Neuronal stem cell (in vitro differentiated cells): ENCODE measurements around the gene LCLAT1.

Experiments used
- DNase-seq: peaks from one replicate; pipeline ENCODE4 v3.0.0-alpha.2; 2013; ENCODE audit warnings: low spot score
- H2AFZ ChIP-seq: one replicate; pipeline ENCODE4 v1.6.1; 2013; ENCODE audit warnings: mild to moderate bottlenecking, low read length, inconsistent platforms
- H2AK5ac ChIP-seq: 2 replicates; pipeline ENCODE4 v1.6.1; 2013; ENCODE audit warnings: low read depth, mild to moderate bottlenecking, inconsistent platforms, low read length, moderate library complexity, mixed read lengths
- H2BK120ac ChIP-seq: 2 replicates; pipeline ENCODE4 v1.6.1; 2013; ENCODE audit warnings: low read depth, mild to moderate bottlenecking, inconsistent platforms, low read length, moderate library complexity, mixed read lengths
- H2BK12ac ChIP-seq: one replicate; pipeline ENCODE4 v1.6.1; 2013; ENCODE audit warnings: low read length, inconsistent platforms
- H2BK15ac ChIP-seq: 2 replicates; pipeline ENCODE4 v1.6.1; 2013; ENCODE audit warnings: mild to moderate bottlenecking, low read length, inconsistent platforms, mixed read lengths
- H2BK5ac ChIP-seq: one replicate; pipeline ENCODE4 v1.6.1; 2013; ENCODE audit warnings: inconsistent platforms, mild to moderate bottlenecking, low read length, moderate library complexity
- H3K14ac ChIP-seq: one replicate; pipeline ENCODE4 v1.6.1; 2013; ENCODE audit warnings: low read length, inconsistent platforms
- H3K18ac ChIP-seq: 2 replicates; pipeline ENCODE4 v1.6.1; 2013; ENCODE audit warnings: low read length, inconsistent platforms
- H3K23ac ChIP-seq: 2 replicates; pipeline ENCODE4 v1.6.1; 2013; ENCODE audit warnings: low read depth, mild to moderate bottlenecking, mixed read lengths, low read length, inconsistent platforms; ENCODE audit not compliant: poor library complexity
- H3K27ac ChIP-seq: replicated peaks from 3 replicates; pipeline ENCODE4 v1.5.1; 2013; ENCODE audit warnings: low read length, inconsistent platforms
- H3K27me3 ChIP-seq, 3 experiments: 2 replicates each; pipeline ENCODE4 v1.6.1; 2013; ENCODE audit warnings: low read length in 3 of 3, mild to moderate bottlenecking in 2 of 3, inconsistent platforms in 1 of 3, low read depth in 1 of 3, mixed read lengths in 1 of 3, moderate library complexity in 1 of 3; ENCODE audit not compliant: control insufficient read depth in 3 of 3, insufficient read depth in 3 of 3
- H3K36me3 ChIP-seq, 2 donors: replicated peaks in 1 of 2; 2 replicates each; pipeline ENCODE4 v1.6.1; 2013; ENCODE audit warnings: low read length in 2 of 2; ENCODE audit not compliant: control insufficient read depth in 2 of 2, insufficient read depth in 2 of 2
- H3K4ac ChIP-seq: 2 replicates; pipeline ENCODE4 v1.6.1; 2013; ENCODE audit warnings: inconsistent platforms, mild to moderate bottlenecking, low read length, moderate library complexity
- H3K4me1 ChIP-seq, 2 donors: 1 replicate in 1 of 2; 2 replicates in 1 of 2; pipeline ENCODE4 v1.6.1; 2013; ENCODE audit warnings: low read length in 2 of 2, low read depth in 1 of 2; ENCODE audit not compliant: control insufficient read depth in 2 of 2, insufficient read depth in 1 of 2
- H3K4me2 ChIP-seq: one replicate; pipeline ENCODE4 v1.6.1; 2013; ENCODE audit warnings: mild to moderate bottlenecking, low read length, inconsistent platforms; ENCODE audit not compliant: insufficient read depth, poor library complexity, severe bottlenecking
- H3K4me3 ChIP-seq, 2 donors: 2 replicates each; pipeline ENCODE4 v1.5.1; 2013; ENCODE audit warnings: low read length in 2 of 2, mild to moderate bottlenecking in 2 of 2, inconsistent platforms in 1 of 2, moderate library complexity in 1 of 2
- H3K79me1 ChIP-seq: one replicate; pipeline ENCODE4 v1.6.1; 2013; ENCODE audit warnings: low read depth, mild to moderate bottlenecking, inconsistent platforms, low read length, moderate library complexity
- H3K9ac ChIP-seq: one replicate; pipeline ENCODE4 v1.6.1; 2013; ENCODE audit warnings: mild to moderate bottlenecking, low read depth, low read length, inconsistent platforms; ENCODE audit not compliant: poor library complexity
- H3K9me3 ChIP-seq, 2 donors: replicated peaks in 1 of 2; 2 replicates each; pipeline versions ENCODE3 to v1.6.1; 2013; ENCODE audit warnings: low read length in 2 of 2, mild to moderate bottlenecking in 2 of 2, inconsistent platforms in 1 of 2, low read depth in 1 of 2, mixed read lengths in 1 of 2, moderate library complexity in 1 of 2; ENCODE audit not compliant: control insufficient read depth in 2 of 2, insufficient read depth in 1 of 2
- H4K8ac ChIP-seq: one replicate; pipeline ENCODE4 v1.6.1; 2013; ENCODE audit warnings: low read depth, mild to moderate bottlenecking, inconsistent platforms, low read length, moderate library complexity
- H4K91ac ChIP-seq: one replicate; pipeline ENCODE4 v1.6.1; 2013; ENCODE audit warnings: low read length, low read depth, mild to moderate bottlenecking, inconsistent platforms; ENCODE audit not compliant: poor library complexity
- WGBS, 2 donors: extraction: QIAGEN DNeasy Blood & Tissue Kit; methylation state at CpG; one replicate each; pipeline ENCODE4 v1.1.7; 2013; ENCODE audit warnings: missing lambda C conversion rate in 2 of 2, mixed read lengths in 1 of 2; ENCODE audit not compliant: insufficient read length in 2 of 2, insufficient replicate concordance in 1 of 2; ENCODE audit errors: extremely low coverage in 2 of 2; 5-methylcytosine and 5-hydroxymethylcytosine counted together

Gene LCLAT1

GRCh38 chr2:30499681-30500080 lies 52.6 kb downstream of the LCLAT1 start:
- Histone ChIP-seq H4K91ac (no peak overlapping the region), H3K18ac (no peak overlapping the region), H2BK120ac (no peak overlapping the region), H3K4me2 (no peak overlapping the region), H3K23ac (no peak overlapping the region), H3K79me1 (peaks cover 2% of the 10 kb centered on the region), H3K27ac (no peak overlapping the region), H3K4ac (no peak overlapping the region), H4K8ac (no peak overlapping the region), H3K4me3 (no peak overlapping the region), H3K9ac (no peak overlapping the region), H2AFZ (no peak overlapping the region), H3K9me3 (peaks cover 0 to 42% of the 10 kb centered on the region in 2 donors), H2AK5ac (no peak overlapping the region), H3K4me1 (no peaks in the 10 kb centered on the region), H3K14ac (no peak overlapping the region), H2BK15ac (no peak overlapping the region), H3K36me3 (no peaks in the 10 kb centered on the region), H2BK12ac (no peak overlapping the region), H3K27me3 (no peaks in the 10 kb centered on the region), H2BK5ac (no peak overlapping the region)
- DNase-seq = no peak

GRCh38 chr2:30500699-30501098 lies 53.7 kb downstream of the LCLAT1 start:
- no peak overlapping the region for H3K4me3 ChIP-seq
- no peak overlapping the region for H2BK15ac ChIP-seq
- H2AK5ac ChIP-seq = no peak overlapping the region
- no peak overlapping the region for H2BK120ac ChIP-seq
- no peak overlapping the region for H2BK12ac ChIP-seq
- H3K23ac ChIP-seq = no peak overlapping the region
- no peak overlapping the region for H3K4me2 ChIP-seq
- no peak for DNase-seq
- no peaks in the 10 kb centered on the region for H3K4me1 ChIP-seq
- H3K27me3 ChIP-seq = no peaks in the 10 kb centered on the region
- H4K91ac ChIP-seq = no peak overlapping the region
- no peak overlapping the region for H3K4ac ChIP-seq
- H3K36me3 ChIP-seq = no peaks in the 10 kb centered on the region
- H2AFZ ChIP-seq = no peak overlapping the region
- H2BK5ac ChIP-seq = no peak overlapping the region
- H4K8ac ChIP-seq = no peak overlapping the region
- no peak overlapping the region for H3K27ac ChIP-seq
- no peak overlapping the region for H3K9ac ChIP-seq
- peaks cover 2% of the 10 kb centered on the region for H3K79me1 ChIP-seq
- peaks cover 0 to 42% of the 10 kb centered on the region in 2 donors for H3K9me3 ChIP-seq
- H3K18ac ChIP-seq = no peak overlapping the region
- no CpG with 5 or more reads among the region's 6 CpGs for WGBS, 2 donors
- no peak overlapping the region for H3K14ac ChIP-seq

- peaks cover 2% of the 10 kb centered on the region for H3K79me1 ChIP-seq
- H3K4me1 ChIP-seq = no peaks in the 10 kb centered on the region
- H3K23ac ChIP-seq = no peak overlapping the region
- no peak for DNase-seq
- no peak overlapping the region for H3K9ac ChIP-seq
- no peak overlapping the region for H2BK5ac ChIP-seq
- no peak overlapping the region for H3K14ac ChIP-seq
- no peak overlapping the region for H3K4me2 ChIP-seq
- no peaks in the 10 kb centered on the region for H3K36me3 ChIP-seq
- H2AFZ ChIP-seq = no peak overlapping the region
- no peak overlapping the region for H2BK15ac ChIP-seq
- peaks cover 0 to 38% of the 10 kb centered on the region in 2 donors for H3K9me3 ChIP-seq
- H3K4ac ChIP-seq = no peak overlapping the region
- no peak overlapping the region for H2BK12ac ChIP-seq
- no peak overlapping the region for H3K18ac ChIP-seq
- no peak overlapping the region for H2AK5ac ChIP-seq
- H3K27me3 ChIP-seq = no peaks in the 10 kb centered on the region
- H4K91ac ChIP-seq = no peak overlapping the region
- no peak overlapping the region for H3K27ac ChIP-seq
- H2BK120ac ChIP-seq = no peak overlapping the region
- no peak overlapping the region for H4K8ac ChIP-seq
- no peak overlapping the region for H3K4me3 ChIP-seq
These were observed 55.3 kb downstream of the LCLAT1 start for GRCh38 chr2:30502310-30502709.

- Histone ChIP-seq H3K27me3 (no peaks in the 10 kb centered on the region), H2BK15ac (no peak overlapping the region), H2BK12ac (no peak overlapping the region), H3K79me1 (peaks cover 2% of the 10 kb centered on the region), H3K18ac (no peak overlapping the region), H3K4me1 (no peaks in the 10 kb centered on the region), H3K9ac (no peak overlapping the region), H3K36me3 (no peaks in the 10 kb centered on the region), H2AK5ac (no peak overlapping the region), H3K27ac (no peak overlapping the region), H2BK5ac (no peak overlapping the region), H2AFZ (no peak overlapping the region), H3K4me2 (no peak overlapping the region), H4K8ac (no peak overlapping the region), H2BK120ac (no peak overlapping the region), H3K9me3 (peaks cover 0 to 38% of the 10 kb centered on the region in 2 donors), H3K4ac (no peak overlapping the region), H4K91ac (no peak overlapping the region), H3K23ac (no peak overlapping the region), H3K14ac (no peak overlapping the region), H3K4me3 (no peak overlapping the region)
- no CpG with 5 or more reads among the region's 2 CpGs for WGBS, 2 donors
- DNase-seq = no peak
These were observed 56.1 kb downstream of the LCLAT1 start for GRCh38 chr2:30503007-30503694.
